PFSK-1 (cell line): Measurements from ENCODE around the gene CASZ1.

Source experiments
- FOXP2 ChIP-seq: optimal IDR thresholded peaks from 2 replicates; pipeline ENCODE3; 2011; ENCODE audit warnings: borderline replicate concordance, control low read depth, inconsistent platforms; ENCODE audit not compliant: insufficient read depth; ENCODE audit errors: extremely low read length, extremely low read depth
- POLR2AphosphoS5 ChIP-seq: IDR thresholded peaks from 2 replicates; pipeline ENCODE4 v1.6.1; 2012; ENCODE audit warnings: low read depth, mild to moderate bottlenecking, control low read depth, low read length, moderate library complexity
- SIN3A ChIP-seq: IDR thresholded peaks from 2 replicates; pipeline ENCODE4 v1.6.1; 2012; ENCODE audit warnings: mild to moderate bottlenecking, low read length, moderate library complexity, borderline replicate concordance; ENCODE audit not compliant: insufficient read depth
- TAF1 ChIP-seq: IDR thresholded peaks from 2 replicates; pipeline ENCODE4 v1.6.1; 2012; ENCODE audit warnings: low read length, control low read depth, borderline replicate concordance; ENCODE audit not compliant: insufficient read depth
- TF ChIP-seq, protein P1 (sequence below), 2 experiments: IDR thresholded peaks; 2 replicates each; pipeline versions ENCODE4 v1.6.1 to v1.8.0; 2011 to 2012; ENCODE audit warnings: low read depth in 2 of 2, low read length in 2 of 2, control low read depth in 1 of 2, inconsistent platforms in 1 of 2, mild to moderate bottlenecking in 1 of 2, moderate library complexity in 1 of 2; ENCODE audit not compliant: insufficient read depth in 1 of 2

The CASZ1 gene

GRCh38 chr1:10682449-10683309, 113.8 kb downstream of the CASZ1 start:
- TF ChIP-seq FOXP2 (no peak), POLR2AphosphoS5 (no peak)

DNA sequence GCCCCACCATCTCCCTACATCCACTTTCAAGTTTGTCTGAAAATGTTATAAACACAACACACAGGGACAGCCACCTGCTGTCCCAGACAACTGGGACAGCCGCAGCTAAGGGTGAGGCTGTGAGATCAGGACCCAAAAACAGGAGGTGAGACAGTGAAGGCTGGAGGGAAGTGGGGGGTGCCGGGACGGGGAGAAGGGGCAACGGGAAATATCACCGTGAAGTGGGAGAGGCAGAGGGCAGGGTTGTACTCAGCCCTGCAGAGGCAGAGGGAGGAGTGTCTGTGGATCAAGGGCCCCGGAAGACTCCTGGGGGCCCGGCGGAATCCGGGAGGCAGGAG, 114.4 kb downstream of the CASZ1 start:
- TF ChIP-seq TAF1, result no peak
- no peak for TF ChIP-seq FOXP2
- no peak for TF ChIP-seq POLR2AphosphoS5

- TF ChIP-seq, protein P1, sequence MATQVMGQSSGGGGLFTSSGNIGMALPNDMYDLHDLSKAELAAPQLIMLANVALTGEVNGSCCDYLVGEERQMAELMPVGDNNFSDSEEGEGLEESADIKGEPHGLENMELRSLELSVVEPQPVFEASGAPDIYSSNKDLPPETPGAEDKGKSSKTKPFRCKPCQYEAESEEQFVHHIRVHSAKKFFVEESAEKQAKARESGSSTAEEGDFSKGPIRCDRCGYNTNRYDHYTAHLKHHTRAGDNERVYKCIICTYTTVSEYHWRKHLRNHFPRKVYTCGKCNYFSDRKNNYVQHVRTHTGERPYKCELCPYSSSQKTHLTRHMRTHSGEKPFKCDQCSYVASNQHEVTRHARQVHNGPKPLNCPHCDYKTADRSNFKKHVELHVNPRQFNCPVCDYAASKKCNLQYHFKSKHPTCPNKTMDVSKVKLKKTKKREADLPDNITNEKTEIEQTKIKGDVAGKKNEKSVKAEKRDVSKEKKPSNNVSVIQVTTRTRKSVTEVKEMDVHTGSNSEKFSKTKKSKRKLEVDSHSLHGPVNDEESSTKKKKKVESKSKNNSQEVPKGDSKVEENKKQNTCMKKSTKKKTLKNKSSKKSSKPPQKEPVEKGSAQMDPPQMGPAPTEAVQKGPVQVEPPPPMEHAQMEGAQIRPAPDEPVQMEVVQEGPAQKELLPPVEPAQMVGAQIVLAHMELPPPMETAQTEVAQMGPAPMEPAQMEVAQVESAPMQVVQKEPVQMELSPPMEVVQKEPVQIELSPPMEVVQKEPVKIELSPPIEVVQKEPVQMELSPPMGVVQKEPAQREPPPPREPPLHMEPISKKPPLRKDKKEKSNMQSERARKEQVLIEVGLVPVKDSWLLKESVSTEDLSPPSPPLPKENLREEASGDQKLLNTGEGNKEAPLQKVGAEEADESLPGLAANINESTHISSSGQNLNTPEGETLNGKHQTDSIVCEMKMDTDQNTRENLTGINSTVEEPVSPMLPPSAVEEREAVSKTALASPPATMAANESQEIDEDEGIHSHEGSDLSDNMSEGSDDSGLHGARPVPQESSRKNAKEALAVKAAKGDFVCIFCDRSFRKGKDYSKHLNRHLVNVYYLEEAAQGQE (IDR thresholded peaks at IDR 0.05; ENCODE audit: insufficient read depth in 1 of 2, low read depth in 2 of 2, low read length in 2 of 2), result no peak
- TF ChIP-seq SIN3A (no peak), POLR2AphosphoS5 (no peak), TAF1 (no peak), FOXP2 (no peak)
Observed at GRCh38 chr1:10681296-10682107, 114.9 kb downstream of the CASZ1 start.

DNA sequence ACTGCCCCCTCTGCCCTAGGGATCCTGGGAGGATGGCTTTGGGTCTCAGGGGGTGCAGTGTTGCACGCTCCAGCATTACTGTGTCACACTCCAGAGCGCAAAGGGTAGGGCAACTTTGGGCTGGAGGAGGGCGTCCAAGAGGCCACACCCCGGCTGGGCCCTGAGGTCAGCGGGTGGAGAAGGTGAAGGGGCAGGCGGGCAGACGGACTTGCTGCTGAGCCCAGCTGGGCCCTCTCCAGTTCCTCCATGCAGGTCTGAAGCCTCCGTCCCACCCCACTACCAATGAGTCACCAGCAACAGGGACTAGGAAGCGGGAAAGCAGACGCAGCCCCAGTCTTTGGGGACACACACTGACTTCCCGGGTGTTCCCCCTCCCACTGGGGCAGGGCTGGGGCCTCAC, 116.0 kb downstream of the CASZ1 start:
- TF ChIP-seq SIN3A (no peak), FOXP2 (no peak), POLR2AphosphoS5 (no peak), TAF1 (no peak)
- TF ChIP-seq, protein P1 (IDR thresholded peaks at IDR 0.05; ENCODE audit: insufficient read depth in 1 of 2, low read depth in 2 of 2, low read length in 2 of 2), result no peak

- TF ChIP-seq SIN3A (no peak), TAF1 (no peak), FOXP2 (no peak), POLR2AphosphoS5 (no peak)
- TF ChIP-seq, protein P1 (IDR thresholded peaks at IDR 0.05; ENCODE audit: insufficient read depth in 1 of 2, low read depth in 2 of 2, low read length in 2 of 2), result no peak
Observed at GRCh38 chr1:10679496-10680220, 116.8 kb downstream of the CASZ1 start.
